HEK293 (cell line): ENCODE measurements around the gene INPP5A.

Source experiments
- CTCF ChIA-PET: fragments of 350-600 bp; formaldehyde crosslinking; extraction: SDS; loops from one replicate; lab custom pipeline; 2021; ENCODE audit warnings: antibody characterized with exemption; lab: Yijun Ruan, JAX
- POLR2A ChIA-PET: fragments of 300-600 bp; formaldehyde crosslinking; extraction: SDS; loops from one replicate; lab custom pipeline; 2020; ENCODE audit warnings: antibody characterized with exemption, inconsistent platforms; lab: Yijun Ruan, JAX
- H3K27ac ChIP-seq: fragments of 200-500 bp; sonication (Bioruptor generic); 2 replicates; pipeline ENCODE4 v1.5.1; 2014; ENCODE audit warnings: low read depth, low read length, control low read depth, inconsistent platforms; ENCODE audit errors: extremely low read depth
- H3K36me3 ChIP-seq, 2 experiments: fragments of 200-500 bp in 1 of 2; sonication (Bioruptor generic) in 1 of 2; 1 replicate in 1 of 2; 2 replicates in 1 of 2; pipeline ENCODE4 v1.5.1; 2014 to 2017; ENCODE audit warnings: inconsistent platforms in 2 of 2, low read length in 2 of 2; ENCODE audit not compliant: control insufficient read depth in 2 of 2, insufficient read depth in 1 of 2
- H3K4me1 ChIP-seq: fragments of 200-500 bp; sonication (Bioruptor generic); 2 replicates; pipeline ENCODE4 v1.5.1; 2014; ENCODE audit warnings: mild to moderate bottlenecking, low read length, inconsistent platforms; ENCODE audit not compliant: control insufficient read depth, insufficient read depth
- H3K4me3 ChIP-seq: 2 replicates; pipeline ENCODE4 v1.5.1; 2011; ENCODE audit warnings: low read depth, mild to moderate bottlenecking, control low read depth, low read length, moderate library complexity
- H3K9me3 ChIP-seq: fragments of 200-500 bp; sonication (Bioruptor generic); 2 replicates; pipeline ENCODE4 v1.5.1; 2014; ENCODE audit warnings: low read depth, low read length, inconsistent platforms; ENCODE audit not compliant: control insufficient read depth, insufficient read depth
- BCL11A ChIP-seq: fragments of 450-650 bp; formaldehyde crosslinking; IDR thresholded peaks from 2 replicates; pipeline ENCODE4 v1.5.1; 2016; ENCODE audit warnings: low read depth, missing biosample characterization, missing genetic modification characterization
- HOXD13 ChIP-seq: sonication (generic); formaldehyde crosslinking; IDR thresholded peaks from 2 replicates; pipeline ENCODE4 v1.8.0; 2022; ENCODE audit warnings: missing genetic modification reagents, borderline replicate concordance
- PRDM6 ChIP-seq: fragments of 450-650 bp; formaldehyde crosslinking; IDR thresholded peaks from 2 replicates; pipeline ENCODE4 v1.5.1; 2017; ENCODE audit warnings: missing biosample characterization, missing genetic modification characterization
- YY1 ChIP-seq: fragments of 450-650 bp; formaldehyde crosslinking; IDR thresholded peaks from 2 replicates; pipeline ENCODE4 v1.5.1; 2018; ENCODE audit warnings: missing biosample characterization, missing genetic modification characterization
- YY2 ChIP-seq: fragments of 450-650 bp; formaldehyde crosslinking; IDR thresholded peaks from 2 replicates; pipeline ENCODE4 v1.5.1; 2016; ENCODE audit warnings: missing biosample characterization, missing genetic modification characterization
- ZFP37 ChIP-seq: fragments of 450-650 bp; formaldehyde crosslinking; IDR thresholded peaks from 2 replicates; pipeline ENCODE4 v1.5.1; 2016; ENCODE audit warnings: missing biosample characterization, missing genetic modification characterization
- ZIC2 ChIP-seq: fragments of 450-650 bp; formaldehyde crosslinking; IDR thresholded peaks from 2 replicates; pipeline ENCODE4 v1.5.1; 2016; ENCODE audit warnings: missing biosample characterization, missing genetic modification characterization
- ZNF132 ChIP-seq: fragments of 450-650 bp; formaldehyde crosslinking; IDR thresholded peaks from 2 replicates; pipeline ENCODE4 v1.5.1; 2017; ENCODE audit warnings: missing biosample characterization, missing genetic modification characterization, borderline replicate concordance
- ZNF157 ChIP-seq: fragments of 450-650 bp; formaldehyde crosslinking; IDR thresholded peaks from 2 replicates; pipeline ENCODE4 v1.5.1; 2016; ENCODE audit warnings: missing biosample characterization, missing genetic modification characterization
- ZNF202 ChIP-seq: fragments of 450-650 bp; formaldehyde crosslinking; IDR thresholded peaks from 2 replicates; pipeline ENCODE4 v1.5.1; 2016; ENCODE audit warnings: missing biosample characterization, missing genetic modification characterization, borderline replicate concordance
- ZNF223 ChIP-seq: fragments of 450-650 bp; formaldehyde crosslinking; IDR thresholded peaks from 2 replicates; pipeline ENCODE4 v1.5.1; 2016; ENCODE audit warnings: missing biosample characterization, missing genetic modification characterization
- ZNF324 ChIP-seq: fragments of 450-650 bp; formaldehyde crosslinking; IDR thresholded peaks from 2 replicates; pipeline ENCODE4 v1.5.1; 2016; ENCODE audit warnings: missing biosample characterization, missing genetic modification characterization
- ZNF335 ChIP-seq: fragments of 450-650 bp; formaldehyde crosslinking; conservative IDR thresholded peaks from 2 replicates; pipeline ENCODE4 v1.5.1; 2016; ENCODE audit warnings: missing biosample characterization, missing genetic modification characterization
- ZNF423 ChIP-seq: fragments of 450-650 bp; formaldehyde crosslinking; IDR thresholded peaks from 2 replicates; pipeline ENCODE4 v1.5.1; 2016; ENCODE audit warnings: missing biosample characterization, missing genetic modification characterization
- ZNF48 ChIP-seq: fragments of 450-650 bp; formaldehyde crosslinking; IDR thresholded peaks from 2 replicates; pipeline ENCODE4 v1.5.1; 2016; ENCODE audit warnings: missing biosample characterization, missing genetic modification characterization
- ZNF560 ChIP-seq: fragments of 450-650 bp; formaldehyde crosslinking; IDR thresholded peaks from 2 replicates; pipeline ENCODE4 v1.5.1; 2017; ENCODE audit warnings: missing biosample characterization, missing genetic modification characterization, borderline replicate concordance
- ZNF626 ChIP-seq: fragments of 450-650 bp; sonication (Bioruptor Pico); formaldehyde crosslinking; IDR thresholded peaks from 2 replicates; pipeline ENCODE4 v1.5.1; 2018; ENCODE audit warnings: missing biosample characterization, missing genetic modification characterization, inconsistent platforms
- ZNF658 ChIP-seq: fragments of 450-650 bp; formaldehyde crosslinking; IDR thresholded peaks from 2 replicates; pipeline ENCODE4; 2016; ENCODE audit warnings: missing biosample characterization, missing genetic modification characterization
- ZNF664 ChIP-seq: fragments of 450-650 bp; formaldehyde crosslinking; IDR thresholded peaks from 2 replicates; pipeline ENCODE4 v1.5.1; 2016; ENCODE audit warnings: missing biosample characterization, missing genetic modification characterization
- ZNF791 ChIP-seq: fragments of 450-650 bp; formaldehyde crosslinking; IDR thresholded peaks from 2 replicates; pipeline ENCODE4 v1.5.1; 2016; ENCODE audit warnings: missing biosample characterization, missing genetic modification characterization
- TF ChIP-seq, protein P1 (sequence below): fragments of 450-650 bp; formaldehyde crosslinking; IDR thresholded peaks from 2 replicates; pipeline ENCODE4 v1.5.1; 2017; ENCODE audit warnings: missing biosample characterization, missing genetic modification characterization
- TF ChIP-seq, protein P2 (sequence below): fragments of 450-650 bp; formaldehyde crosslinking; IDR thresholded peaks from 2 replicates; pipeline ENCODE4 v1.5.1; 2016; ENCODE audit warnings: missing biosample characterization, missing genetic modification characterization, borderline replicate concordance

Gene INPP5A

DNA sequence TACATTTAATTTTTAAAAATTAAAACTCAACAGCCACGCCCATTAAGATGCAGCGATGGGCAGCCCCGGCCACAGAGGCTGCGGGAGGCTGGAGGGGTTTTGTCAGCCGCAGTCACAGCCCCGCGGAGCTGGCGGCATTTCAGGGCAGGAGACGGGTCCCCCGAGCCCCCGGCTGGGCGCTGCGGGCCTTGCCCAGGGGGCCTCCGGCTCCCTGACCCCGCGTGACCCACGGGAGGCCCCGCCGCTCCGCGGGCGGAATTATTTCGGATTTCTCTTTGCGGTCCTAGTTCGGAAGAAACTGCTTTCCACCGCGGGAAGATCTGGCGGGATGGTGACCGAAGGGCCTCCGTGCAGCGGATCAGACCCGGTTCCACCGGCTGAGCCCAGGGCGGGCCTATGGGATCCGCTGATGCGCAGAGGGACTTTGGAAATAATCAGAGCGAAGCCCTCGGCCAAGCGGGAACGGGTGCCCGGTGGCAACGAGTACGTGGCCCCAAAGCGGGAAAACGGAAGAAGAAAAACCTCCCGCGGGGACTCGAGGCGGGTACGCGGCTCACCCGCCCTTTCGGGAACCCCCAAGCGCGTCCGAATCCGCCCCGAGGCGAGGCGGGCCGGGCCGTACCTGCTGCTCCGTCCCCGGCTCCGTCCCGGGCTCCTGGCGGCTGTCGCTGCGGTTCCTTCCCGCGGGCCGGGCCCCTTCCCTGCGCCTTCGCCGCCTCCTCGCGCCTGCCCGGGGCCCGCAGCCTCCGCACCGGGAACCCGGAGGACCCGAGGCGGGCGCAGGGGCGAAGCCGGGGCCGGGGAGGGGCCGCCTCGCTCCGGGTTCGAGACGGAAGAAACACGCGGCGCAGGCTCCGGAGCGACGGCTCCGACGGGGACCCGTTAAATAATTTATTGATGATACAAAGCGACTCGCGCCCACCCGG, 246.6 kb downstream of the INPP5A start (continued):
- TF ChIP-seq ZNF626 (no peak), ZNF664 (no peak), ZNF560 (tag by site-specific recombination) (no peak), HOXD13 (no peak), ZNF791 (tag by site-specific recombination) (no peak), YY1 (tag by site-specific recombination) (no peak), ZNF658 (tag by site-specific recombination) (no peak), ZFP37 (tag by site-specific recombination) (no peak), ZNF202 (no peak), ZNF223 (tag by site-specific recombination) (no peak)

DNA sequence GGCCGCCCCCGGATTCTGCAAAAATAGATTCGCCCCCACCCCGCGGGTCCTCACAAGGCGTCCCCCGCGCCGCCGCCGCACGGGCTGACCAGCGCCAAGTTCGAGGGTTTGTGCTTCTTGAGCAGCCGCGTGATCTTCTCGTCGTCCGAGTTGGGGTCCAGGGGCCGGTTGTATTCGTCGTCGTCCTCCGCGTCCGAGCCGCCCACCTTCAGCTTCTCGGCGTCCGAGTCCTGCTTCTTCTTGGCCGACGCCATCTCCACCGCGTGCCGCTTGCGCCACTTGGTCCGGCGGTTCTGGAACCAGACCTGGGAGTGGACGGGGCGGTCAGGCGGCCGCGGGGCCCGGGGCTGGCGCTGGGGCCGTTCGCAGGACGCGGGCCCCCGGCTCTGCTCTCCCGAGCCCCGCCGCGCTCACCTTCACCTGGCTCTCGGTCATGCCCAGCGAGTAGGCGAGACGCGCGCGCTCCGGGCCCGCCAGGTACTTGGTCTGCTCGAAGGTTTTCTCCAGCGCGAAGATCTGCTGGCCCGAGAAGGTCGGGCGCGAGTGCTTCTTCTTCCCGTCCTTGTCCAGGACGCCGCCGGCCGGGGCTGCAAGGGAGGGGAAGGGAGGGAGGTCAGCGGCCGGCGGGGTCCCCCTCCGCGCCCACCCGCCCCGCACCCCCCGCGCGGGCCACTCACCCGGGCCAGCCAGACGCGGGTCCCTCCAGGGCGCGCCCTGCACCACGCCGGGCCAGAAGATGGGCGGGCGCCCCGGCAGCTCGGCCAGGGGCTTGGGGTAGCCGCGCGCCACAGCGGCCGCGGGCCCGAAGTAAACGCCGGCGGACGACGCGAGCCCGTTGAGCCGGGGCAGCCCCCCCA, 247.5 kb downstream of the INPP5A start:
- CTCF ChIA-PET = interaction anchor here (0.5 kb wide), 1 partner anchor 18 kb away, joined by 3 read pairs; no protein-coding TSS in a partner anchor
- no peak for TF ChIP-seq BCL11A (tag by site-specific recombination)
- TF ChIP-seq PRDM6 (tag by site-specific recombination) = no peak
- TF ChIP-seq, protein P1, sequence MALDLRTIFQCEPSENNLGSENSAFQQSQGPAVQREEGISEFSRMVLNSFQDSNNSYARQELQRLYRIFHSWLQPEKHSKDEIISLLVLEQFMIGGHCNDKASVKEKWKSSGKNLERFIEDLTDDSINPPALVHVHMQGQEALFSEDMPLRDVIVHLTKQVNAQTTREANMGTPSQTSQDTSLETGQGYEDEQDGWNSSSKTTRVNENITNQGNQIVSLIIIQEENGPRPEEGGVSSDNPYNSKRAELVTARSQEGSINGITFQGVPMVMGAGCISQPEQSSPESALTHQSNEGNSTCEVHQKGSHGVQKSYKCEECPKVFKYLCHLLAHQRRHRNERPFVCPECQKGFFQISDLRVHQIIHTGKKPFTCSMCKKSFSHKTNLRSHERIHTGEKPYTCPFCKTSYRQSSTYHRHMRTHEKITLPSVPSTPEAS = no peak
- TF ChIP-seq, all 188 proteins: peak for 0
- Histone ChIP-seq H3K27ac (no peak overlapping the region), H3K36me3 (no peaks in the 10 kb centered on the region), H3K4me3 (no peak overlapping the region), H3K9me3 (no peaks in the 10 kb centered on the region), H3K4me1 (peaks cover 3% of the 10 kb centered on the region)
- POLR2A ChIA-PET = no interaction called here

DNA sequence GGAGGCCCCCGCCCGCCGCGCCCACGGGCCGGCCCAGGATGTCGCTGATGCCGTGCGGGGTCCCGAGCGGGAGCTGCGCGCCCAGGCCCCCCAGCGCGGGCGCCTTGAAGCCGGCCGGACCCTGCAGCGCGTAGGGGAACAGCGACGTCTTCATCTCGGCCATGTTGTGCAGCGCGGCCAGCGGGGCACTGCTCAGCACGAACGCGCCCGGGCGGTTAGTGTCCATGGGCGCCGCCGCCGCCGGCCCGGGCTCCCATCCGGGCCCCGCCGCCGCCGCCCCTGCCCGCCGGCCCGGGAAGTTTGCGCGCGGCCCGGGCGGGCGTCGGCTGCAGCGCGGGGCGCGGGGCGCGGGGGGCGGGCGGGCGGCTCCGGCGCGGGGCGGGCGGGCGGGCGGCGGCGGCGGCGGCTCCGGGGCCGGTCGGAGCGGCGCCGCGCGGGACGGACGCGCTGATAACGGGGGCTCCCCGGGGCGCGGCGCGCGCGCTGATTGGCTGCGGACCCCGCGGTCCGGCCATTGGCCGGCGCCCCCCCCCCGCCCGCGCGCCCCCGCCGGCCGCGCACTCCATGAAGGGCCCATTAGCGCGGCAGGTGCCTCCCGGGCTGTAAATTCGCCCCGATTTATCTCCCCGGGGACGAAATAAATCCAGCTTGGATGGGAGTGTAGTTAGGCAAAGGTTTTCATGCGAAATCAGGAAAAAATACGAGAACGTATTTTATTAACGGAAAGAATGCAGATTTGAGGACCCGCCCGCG, 248.3 kb downstream of the INPP5A start, which contains the start of gene NKX6-2:
TSS of gene NKX6-2 (minus strand) at position 425 of the 753 bp plus-strand sequence. CDS start at position 226, 199 bp downstream.
- Histone ChIP-seq H3K4me3 (peak within 1 kb of the TSS; percentile 6; the same call in 1 of the 2 replicates), H3K27ac (no peak within 1 kb of the TSS; the same call in 1 of the 2 replicates), H3K4me1 (peaks cover 3% of the 10 kb centered on the region), H3K36me3 (no peaks in the 10 kb centered on the region), H3K9me3 (no peaks in the 10 kb centered on the region)
- ChIA-PET POLR2A (no interaction called here), CTCF (interaction anchor here (0.5 kb wide), 1 partner anchor 17 kb away, joined by 3 read pairs; no protein-coding TSS in a partner anchor)
- TF ChIP-seq YY2 (tag by site-specific recombination) (no peak), ZIC2 (tag by site-specific recombination) (peak; percentile 57), ZNF132 (tag by site-specific recombination) (no peak), ZNF791 (tag by site-specific recombination) (no peak), ZNF335 (tag by site-specific recombination) (peak; percentile 55), ZNF324 (tag by site-specific recombination) (no peak), ZNF157 (tag by site-specific recombination) (no peak), ZNF48 (no peak), ZNF423 (tag by site-specific recombination) (no peak)
- TF ChIP-seq, protein P2, sequence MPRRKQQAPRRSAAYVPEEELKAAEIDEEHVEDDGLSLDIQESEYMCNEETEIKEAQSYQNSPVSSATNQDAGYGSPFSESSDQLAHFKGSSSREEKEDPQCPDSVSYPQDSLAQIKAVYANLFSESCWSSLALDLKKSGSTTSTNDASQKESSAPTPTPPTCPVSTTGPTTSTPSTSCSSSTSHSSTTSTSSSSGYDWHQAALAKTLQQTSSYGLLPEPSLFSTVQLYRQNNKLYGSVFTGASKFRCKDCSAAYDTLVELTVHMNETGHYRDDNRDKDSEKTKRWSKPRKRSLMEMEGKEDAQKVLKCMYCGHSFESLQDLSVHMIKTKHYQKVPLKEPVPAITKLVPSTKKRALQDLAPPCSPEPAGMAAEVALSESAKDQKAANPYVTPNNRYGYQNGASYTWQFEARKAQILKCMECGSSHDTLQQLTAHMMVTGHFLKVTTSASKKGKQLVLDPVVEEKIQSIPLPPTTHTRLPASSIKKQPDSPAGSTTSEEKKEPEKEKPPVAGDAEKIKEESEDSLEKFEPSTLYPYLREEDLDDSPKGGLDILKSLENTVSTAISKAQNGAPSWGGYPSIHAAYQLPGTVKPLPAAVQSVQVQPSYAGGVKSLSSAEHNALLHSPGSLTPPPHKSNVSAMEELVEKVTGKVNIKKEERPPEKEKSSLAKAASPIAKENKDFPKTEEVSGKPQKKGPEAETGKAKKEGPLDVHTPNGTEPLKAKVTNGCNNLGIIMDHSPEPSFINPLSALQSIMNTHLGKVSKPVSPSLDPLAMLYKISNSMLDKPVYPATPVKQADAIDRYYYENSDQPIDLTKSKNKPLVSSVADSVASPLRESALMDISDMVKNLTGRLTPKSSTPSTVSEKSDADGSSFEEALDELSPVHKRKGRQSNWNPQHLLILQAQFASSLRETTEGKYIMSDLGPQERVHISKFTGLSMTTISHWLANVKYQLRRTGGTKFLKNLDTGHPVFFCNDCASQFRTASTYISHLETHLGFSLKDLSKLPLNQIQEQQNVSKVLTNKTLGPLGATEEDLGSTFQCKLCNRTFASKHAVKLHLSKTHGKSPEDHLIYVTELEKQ (tag by site-specific recombination) = no peak
